Muscle of back (tissue), 11 donors: ENCODE data around the gene CEBPG. TPM values are rescaled to one million over a fixed set of nuclear protein-coding genes. Genes with fewer than 3 reads are reported as not detected.

Experiments used
- DNase-seq, 3 donors: peaks; one replicate each; pipeline versions ENCODE4 v3.0.0 to v3.0.0-alpha.2; 2013
- polyA plus RNA-seq, 10 donors: library from polyadenylated mRNA; unstranded; fragments of 120-200 nt; gene quantifications; one replicate each; pipeline ENCODE4 v1.2.1, GENCODE V29; 2013; ENCODE audit not compliant: insufficient read length in 10 of 10

The CEBPG gene
- polyA plus RNA-seq, 10 donors: 18.2 to 24.6 (median 20.0) TPM

- DNase-seq: no peak
Observed at GRCh38 chr19:33349319-33350289, 23.9 kb upstream of the CEBPG start.

GRCh38 chr19:33350538-33351309 lies 22.8 kb upstream of the CEBPG start:
- peak in 1 of 3 donors; percentile 28 for DNase-seq

GRCh38 chr19:33355535-33355934 lies 18.0 kb upstream of the CEBPG start:
- DNase-seq: no peak

DNA sequence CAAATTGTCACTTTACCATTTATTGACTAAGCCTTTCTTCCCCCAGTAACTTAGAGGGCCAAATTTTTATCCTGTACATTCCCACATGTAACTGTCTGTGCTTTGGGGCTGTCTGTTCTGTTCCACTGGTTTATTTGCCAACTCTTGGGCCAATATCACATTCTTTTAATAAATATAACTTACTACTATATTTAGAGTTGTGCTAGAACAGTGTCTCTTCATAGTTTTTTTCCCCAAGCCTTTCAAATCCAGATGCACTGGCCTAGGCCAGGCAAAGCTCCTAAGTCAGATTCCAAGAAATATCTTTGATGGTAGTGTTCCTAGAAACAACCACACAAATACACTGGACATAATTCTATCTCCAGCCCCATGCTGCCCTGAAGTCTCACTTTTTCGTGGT lies 16.0 kb upstream of the CEBPG start:
- peak in 2 of 3 donors; percentile 36 to 67 for DNase-seq

- DNase-seq: no peak
Observed at GRCh38 chr19:33358408-33358807, 15.1 kb upstream of the CEBPG start.

DNA sequence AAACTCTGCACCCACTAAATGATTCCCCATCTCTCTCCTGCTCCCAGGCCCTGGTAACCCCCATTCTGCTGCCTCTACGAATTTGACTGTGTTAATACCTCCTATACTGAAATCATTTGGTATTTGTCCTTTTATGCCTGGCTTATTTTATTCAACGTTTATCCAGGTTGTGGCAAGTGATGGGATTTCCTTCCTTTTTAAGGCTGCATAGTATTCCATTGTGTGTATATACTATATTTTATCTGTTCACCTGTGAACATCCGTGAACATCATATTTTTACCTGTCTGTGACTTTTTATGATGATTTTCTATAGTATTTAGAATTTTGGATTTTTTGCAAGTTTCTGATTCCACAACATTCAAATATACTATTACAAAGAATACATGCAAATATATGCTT lies 13.9 kb upstream of the CEBPG start:
- DNase-seq: no peak

GRCh38 chr19:33362508-33363228 lies 10.8 kb upstream of the CEBPG start:
- no peak for DNase-seq

DNA sequence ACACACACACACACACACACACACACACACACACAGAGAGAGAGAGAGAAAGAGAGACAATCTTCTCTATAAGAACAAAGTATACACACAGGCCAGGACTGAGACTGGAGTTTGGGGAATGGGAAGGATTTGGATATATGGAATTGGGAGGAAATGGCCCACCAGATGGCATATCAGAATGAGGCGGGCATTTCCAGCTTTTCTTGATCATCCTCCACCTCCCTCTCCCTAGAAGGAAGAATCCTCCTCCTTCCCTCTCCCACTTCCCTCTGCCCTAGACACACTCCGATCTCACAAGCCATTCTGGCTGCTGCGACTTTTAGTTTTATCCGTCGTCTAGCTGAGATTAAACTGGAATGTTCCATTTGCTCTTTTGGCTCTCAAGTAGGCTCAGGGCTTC lies 10.0 kb upstream of the CEBPG start:
- no peak for DNase-seq

DNA sequence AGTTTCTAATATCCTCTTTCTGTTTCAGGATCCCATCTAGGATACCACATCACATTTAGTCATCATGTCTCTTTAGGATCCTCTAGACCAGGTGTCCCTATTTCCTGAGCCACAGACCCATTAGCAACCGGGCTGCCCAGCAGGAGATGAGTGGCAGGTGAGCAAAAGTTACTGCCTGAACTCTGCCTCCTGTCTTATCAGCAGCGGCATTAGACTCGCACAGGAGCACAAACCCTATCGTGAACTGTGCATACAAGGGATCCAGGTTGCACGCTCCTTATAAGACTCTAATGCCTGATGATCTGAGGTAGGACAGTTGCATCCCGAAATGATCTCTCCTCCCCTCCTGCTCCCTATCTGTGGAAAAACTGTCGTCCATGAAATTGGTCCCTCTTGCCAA lies 7.8 kb upstream of the CEBPG start:
- no peak for DNase-seq

GRCh38 chr19:33366127-33366526 lies 7.4 kb upstream of the CEBPG start:
- no peak for DNase-seq

DNA sequence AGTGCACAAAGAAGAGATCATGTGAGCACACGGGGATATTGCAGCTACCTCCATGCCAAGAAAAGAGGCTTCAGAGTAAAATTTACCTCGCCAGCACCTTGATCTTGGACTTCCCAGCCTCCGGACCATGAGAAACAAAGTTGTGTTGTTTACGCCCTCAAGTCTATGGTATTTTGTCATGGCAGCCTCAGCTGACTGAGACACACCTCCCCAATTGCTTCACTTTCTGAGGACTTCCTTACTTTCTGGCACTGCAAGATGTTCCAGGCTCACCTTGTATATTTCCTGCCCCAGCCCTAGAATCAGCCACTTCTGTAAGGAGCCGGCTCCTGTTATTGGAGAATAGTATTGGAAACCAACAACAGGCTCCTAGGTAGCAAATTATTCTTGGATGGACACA lies 6.6 kb upstream of the CEBPG start:
- DNase-seq: no peak

GRCh38 chr19:33368074-33368864 lies 5.2 kb upstream of the CEBPG start:
- DNase-seq: no peak

- no peak for DNase-seq
Observed at GRCh38 chr19:33370783-33371182, 2.7 kb upstream of the CEBPG start.

DNA sequence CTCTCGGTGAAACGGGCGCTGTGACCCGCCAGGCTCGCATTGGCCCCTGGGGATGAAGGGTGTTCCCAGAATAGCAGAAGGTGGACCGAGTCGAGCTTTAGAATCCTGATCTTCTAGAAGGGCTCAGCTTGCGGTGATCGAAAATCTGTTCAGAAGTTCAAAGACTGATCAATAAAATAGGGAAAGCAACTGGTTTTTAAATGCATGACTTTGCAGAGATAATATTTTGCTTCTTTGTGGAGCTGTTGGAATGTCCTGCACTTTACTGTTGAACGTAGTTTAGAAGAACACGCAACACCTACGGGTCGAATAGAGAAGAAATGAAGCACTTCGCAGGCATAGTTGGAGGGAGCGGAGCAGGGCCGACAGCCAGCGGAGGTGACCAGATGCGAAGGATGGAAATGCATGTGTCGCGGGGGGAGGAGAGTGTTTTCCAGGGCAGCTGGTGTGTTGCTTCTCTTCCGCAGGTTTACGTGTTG lies 766 bp downstream of the CEBPG start:
- DNase-seq: peak in 1 of 3 donors; percentile 75

- DNase-seq: no peak
Observed at GRCh38 chr19:33375156-33375836, 1.8 kb downstream of the CEBPG start.

DNA sequence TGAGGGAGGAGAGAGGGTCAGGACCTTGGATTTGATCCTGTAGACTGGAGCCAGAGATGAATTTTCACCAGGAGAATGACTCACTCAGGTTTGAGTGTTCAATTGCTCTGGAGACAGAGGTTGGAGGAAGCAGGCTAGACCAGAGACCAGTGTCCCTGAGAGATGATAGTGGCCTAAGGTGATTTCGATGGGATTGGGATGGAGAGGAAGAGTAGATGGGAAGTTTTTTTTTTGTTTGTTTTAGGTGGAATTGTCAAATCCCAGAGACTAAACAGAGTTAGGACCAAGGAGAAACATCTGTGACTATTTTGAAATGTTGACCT lies 2.3 kb downstream of the CEBPG start:
- DNase-seq: no peak

DNA sequence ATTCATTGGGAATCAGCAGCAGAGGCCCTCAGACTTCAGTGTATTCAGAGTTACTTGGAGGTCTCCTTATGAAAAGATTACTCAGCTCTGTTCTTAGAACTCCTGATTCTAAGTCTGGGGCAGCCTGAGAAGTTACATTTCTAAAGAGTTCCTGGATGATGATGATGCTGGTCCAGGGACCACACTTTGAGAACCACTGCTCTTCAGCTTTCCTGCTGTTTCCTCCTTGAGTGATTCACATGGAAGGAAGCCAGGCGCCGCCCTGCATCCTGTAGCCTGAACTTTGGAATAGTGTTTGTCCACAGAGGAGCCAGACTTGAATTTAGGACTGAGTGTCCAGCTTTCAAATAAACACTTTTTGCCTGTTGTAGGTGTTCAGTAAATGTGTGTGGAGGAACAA lies 2.9 kb downstream of the CEBPG start:
- peak in 1 of 3 donors; percentile 68 for DNase-seq

- DNase-seq: no peak
Observed at GRCh38 chr19:33376941-33377557, 3.5 kb downstream of the CEBPG start.

DNA sequence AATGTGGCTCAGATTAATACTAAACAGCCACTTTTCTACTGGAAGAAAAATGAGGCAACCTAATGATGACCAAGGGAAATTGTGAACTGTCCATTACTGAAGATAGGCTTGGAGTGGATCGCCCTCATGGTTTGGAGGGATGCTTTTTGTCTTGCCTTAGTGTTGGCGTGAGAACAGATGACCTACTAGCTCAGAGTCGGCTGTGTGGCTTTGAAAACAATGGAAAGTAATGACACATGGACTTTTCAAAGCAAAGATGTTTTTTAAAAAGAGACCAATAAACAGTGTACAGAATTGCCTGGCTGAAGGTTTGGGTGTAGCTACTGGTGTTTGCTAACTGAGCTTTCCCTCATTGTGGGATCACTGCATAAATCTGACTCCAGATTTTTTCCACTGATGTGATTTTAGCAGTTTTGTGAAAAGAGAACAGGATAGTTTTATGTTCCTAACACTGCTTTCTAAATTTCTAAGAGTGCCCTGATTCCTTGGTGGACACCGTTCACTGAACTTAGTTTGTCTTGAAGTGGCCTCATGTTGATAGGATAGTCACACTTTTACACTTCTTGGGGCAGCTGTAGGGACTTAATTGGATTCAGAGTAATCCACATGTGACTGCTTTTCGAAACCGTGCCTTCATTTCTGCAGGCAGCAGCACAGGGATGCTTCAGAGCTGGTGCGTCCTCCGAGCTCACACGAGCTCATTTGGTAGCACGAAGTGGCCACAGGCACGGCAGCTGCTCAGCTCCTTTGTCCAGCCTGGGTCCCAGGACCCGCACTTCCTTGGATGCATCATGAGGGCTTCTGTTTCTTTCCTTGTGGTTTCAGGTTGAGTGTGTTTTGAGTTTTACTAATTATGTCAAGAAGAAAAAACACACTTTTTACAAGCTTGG lies 4.3 kb downstream of the CEBPG start:
- DNase-seq: no peak
